Calu3 (cell line): ENCODE results near the gene PLEKHA7. TPM values are rescaled to one million over a fixed set of nuclear protein-coding genes. Genes with fewer than 3 reads are reported as not detected.

Experiments
- BruUV-seq: library from RNA; stranded (reverse); fragments of 400-500 nt; replicated peaks from 2 replicates; lab custom pipeline; 2021; lab: Mats Ljungman, UMichigan
- CTCF ChIA-PET: fragments of 300-600 bp; sonication (Branson Sonifier 250); formaldehyde crosslinking; loops from one replicate; lab custom pipeline; 2022; ENCODE audit warnings: antibody characterized with exemption; lab: Charles Lee
- DNase-seq: peaks from one replicate; pipeline ENCODE4 v3.0.0; 2022
- H3K27ac Mint-ChIP-seq: one replicate; pipeline ENCODE4 v1.8.0; 2022; ENCODE audit warnings: mixed read lengths; ENCODE audit not compliant: unreplicated experiment
- H3K27me3 Mint-ChIP-seq: one replicate; pipeline ENCODE4 v1.8.0; 2022; ENCODE audit warnings: mixed read lengths; ENCODE audit not compliant: unreplicated experiment
- H3K36me3 Mint-ChIP-seq: one replicate; pipeline ENCODE4 v1.8.0; 2022; ENCODE audit warnings: mild to moderate bottlenecking, moderate library complexity, mixed read lengths; ENCODE audit not compliant: insufficient read depth, unreplicated experiment
- H3K4me1 Mint-ChIP-seq: one replicate; pipeline ENCODE4 v1.8.0; 2022; ENCODE audit warnings: mild to moderate bottlenecking, low read depth, mixed read lengths; ENCODE audit not compliant: unreplicated experiment
- H3K4me3 Mint-ChIP-seq: one replicate; pipeline ENCODE4 v1.8.0; 2022; ENCODE audit warnings: mild to moderate bottlenecking, low read depth, moderate library complexity, mixed read lengths; ENCODE audit not compliant: unreplicated experiment
- H3K9me3 Mint-ChIP-seq: one replicate; pipeline ENCODE4 v1.8.0; 2022; ENCODE audit warnings: low read depth, mixed read lengths; ENCODE audit not compliant: unreplicated experiment
- CTCF ChIP-seq: fragments of 200-600 bp; IDR thresholded peaks from one replicate; pipeline ENCODE4 v1.8.0; 2022; ENCODE audit warnings: antibody characterized with exemption; ENCODE audit not compliant: unreplicated experiment
- intact Hi-C: fragments of 100-400 bp; cut with micrococcal nuclease; formaldehyde crosslinking; loops from one replicate; pipeline ENCODE4 v1.10.0; 2022; ENCODE audit not compliant: unreplicated experiment
- total RNA-seq: library from RNA; stranded (reverse); gene quantifications from 2 replicates; pipeline ENCODE4 v1.2.3, GENCODE V29; 2022

The PLEKHA7 gene
- total RNA-seq, 1 experiment from 2014 or later = 138 TPM

GRCh38 chr11:16793511-16793910 is 220.7 kb downstream of the PLEKHA7 start:
- Mint-ChIP-seq H3K4me3 (no peak overlapping the region), H3K27ac (no peak overlapping the region), H3K27me3 (no peaks in the 10 kb centered on the region), H3K9me3 (no peaks in the 10 kb centered on the region), H3K4me1 (peaks cover 25% of the 10 kb centered on the region), H3K36me3 (peaks cover 70% of the 10 kb centered on the region)
- intact Hi-C loops = no loop called here
- no peak for DNase-seq
- BruUV-seq = no TSS peak
- CTCF ChIA-PET = interaction anchor here (1.0 kb wide), 1 partner anchor 9 kb away, joined by 3 read pairs; no protein-coding TSS in a partner anchor
- no peak for TF ChIP-seq CTCF

- DNase-seq = no peak
- BruUV-seq = no TSS peak
- intact Hi-C loops = no loop called here
- H3K9me3 Mint-ChIP-seq = no peaks in the 10 kb centered on the region
- no peak overlapping the region for H3K27ac Mint-ChIP-seq
- H3K4me3 Mint-ChIP-seq = no peak overlapping the region
- H3K4me1 Mint-ChIP-seq = peaks cover 30% of the 10 kb centered on the region
- no peaks in the 10 kb centered on the region for H3K27me3 Mint-ChIP-seq
- TF ChIP-seq CTCF = no peak
- H3K36me3 Mint-ChIP-seq = peaks cover 70% of the 10 kb centered on the region
- CTCF ChIA-PET = interaction anchor here (1.0 kb wide), 1 partner anchor 9 kb away, joined by 3 read pairs; no protein-coding TSS in a partner anchor
These were observed 221.2 kb downstream of the PLEKHA7 start for GRCh38 chr11:16793009-16793408.

GRCh38 chr11:16792426-16792825 is 221.8 kb downstream of the PLEKHA7 start:
- H3K27ac Mint-ChIP-seq = no peak overlapping the region
- intact Hi-C loops = no loop called here
- no TSS peak for BruUV-seq
- H3K27me3 Mint-ChIP-seq = no peaks in the 10 kb centered on the region
- TF ChIP-seq CTCF = no peak
- CTCF ChIA-PET = interaction anchor here (1.0 kb wide), 1 partner anchor 8 kb away, joined by 3 read pairs; no protein-coding TSS in a partner anchor
- no peak for DNase-seq
- H3K4me3 Mint-ChIP-seq = no peak overlapping the region
- H3K4me1 Mint-ChIP-seq = peaks cover 35% of the 10 kb centered on the region
- H3K9me3 Mint-ChIP-seq = no peaks in the 10 kb centered on the region
- peaks cover 69% of the 10 kb centered on the region for H3K36me3 Mint-ChIP-seq

GRCh38 chr11:16791191-16791961 is 222.8 kb downstream of the PLEKHA7 start:
- CTCF ChIA-PET = no interaction called here
- TF ChIP-seq CTCF = no peak
- DNase-seq = peak; percentile 62
- H3K27me3 Mint-ChIP-seq = no peaks in the 10 kb centered on the region
- no peaks in the 10 kb centered on the region for H3K9me3 Mint-ChIP-seq
- intact Hi-C loops = no loop called here
- H3K4me1 Mint-ChIP-seq = peaks cover 46% of the 10 kb centered on the region
- peak overlapping the region; percentile 53 for H3K27ac Mint-ChIP-seq
- peak overlapping the region; percentile 16 for H3K4me3 Mint-ChIP-seq
- BruUV-seq = no TSS peak
- H3K36me3 Mint-ChIP-seq = peaks cover 71% of the 10 kb centered on the region
